SK-N-SH treated with all-trans-retinoic acid at 6 μM for 48 hours (cell line): ENCODE measurements around the gene MYO3A.

Experiments
- ATAC-seq: fragments of 200-7000 bp; cut with Tn5 transposase; 3 replicates; pipeline ENCODE4 v1.9.1; 2020; ENCODE audit warnings: mild to moderate bottlenecking, moderate library complexity
- BACH2 ChIP-seq: fragments of 250-450 bp; sonication (Bioruptor Pico); IDR thresholded peaks from 2 replicates; pipeline ENCODE4 v1.9.0; 2021; ENCODE audit warnings: mild to moderate bottlenecking, borderline replicate concordance
- CREB5 ChIP-seq: fragments of 250-450 bp; sonication (Bioruptor Pico); IDR thresholded peaks from 2 replicates; pipeline ENCODE4 v1.5.1; 2020; ENCODE audit warnings: low read depth, mild to moderate bottlenecking, moderate library complexity
- CSDC2 ChIP-seq: fragments of 250-450 bp; sonication (Bioruptor Pico); IDR thresholded peaks from 2 replicates; pipeline ENCODE4 v1.5.0; 2020; ENCODE audit warnings: mild to moderate bottlenecking, moderate library complexity
- CSRNP3 ChIP-seq: fragments of 250-450 bp; sonication (Bioruptor Pico); IDR thresholded peaks from 2 replicates; pipeline ENCODE4 v1.5.1; 2021; ENCODE audit warnings: mild to moderate bottlenecking, moderate library complexity
- ESRRG ChIP-seq: fragments of 250-450 bp; sonication (Bioruptor Pico); IDR thresholded peaks from 2 replicates; pipeline ENCODE4 v1.6.1; 2021; ENCODE audit warnings: mild to moderate bottlenecking
- GLIS3 ChIP-seq: fragments of 250-450 bp; sonication (Bioruptor Pico); IDR thresholded peaks from 2 replicates; pipeline ENCODE4 v1.5.0; 2020; ENCODE audit warnings: mild to moderate bottlenecking, moderate library complexity
- ISL1 ChIP-seq: fragments of 250-450 bp; sonication (Bioruptor Pico); IDR thresholded peaks from 2 replicates; pipeline ENCODE4 v2.1.2; 2022; ENCODE audit warnings: mild to moderate bottlenecking, moderate library complexity
- OSR1 ChIP-seq: fragments of 250-450 bp; sonication (Bioruptor Pico); IDR thresholded peaks from 2 replicates; pipeline ENCODE4 v1.8.0; 2022; ENCODE audit warnings: moderate library complexity, mild to moderate bottlenecking, inconsistent platforms
- POU6F1 ChIP-seq: fragments of 250-450 bp; sonication (Bioruptor Pico); IDR thresholded peaks from 2 replicates; pipeline ENCODE4 v1.8.0; 2021; ENCODE audit warnings: low read depth, mild to moderate bottlenecking, moderate library complexity, borderline replicate concordance
- PPARA ChIP-seq: fragments of 250-450 bp; sonication (Bioruptor Pico); IDR thresholded peaks from 2 replicates; pipeline ENCODE4 v1.5.0; 2020; ENCODE audit warnings: mild to moderate bottlenecking, borderline replicate concordance
- RARB ChIP-seq: fragments of 250-450 bp; sonication (Bioruptor Pico); IDR thresholded peaks from 2 replicates; pipeline ENCODE4 v1.8.0; 2021; ENCODE audit warnings: mild to moderate bottlenecking, moderate library complexity
- SNAI2 ChIP-seq: fragments of 250-450 bp; sonication (Bioruptor Pico); IDR thresholded peaks from 2 replicates; pipeline ENCODE4 v1.5.0; 2020; ENCODE audit warnings: mild to moderate bottlenecking, moderate library complexity
- TCF4 ChIP-seq: fragments of 250-450 bp; sonication (Bioruptor Pico); IDR thresholded peaks from 2 replicates; pipeline ENCODE4 v1.8.0; 2021; ENCODE audit warnings: mild to moderate bottlenecking, moderate library complexity, borderline replicate concordance
- TSHZ2 ChIP-seq: fragments of 250-450 bp; sonication (Bioruptor Pico); IDR thresholded peaks from 2 replicates; pipeline ENCODE4 v1.5.0; 2020; ENCODE audit warnings: mild to moderate bottlenecking, moderate library complexity
- ZC3H10 ChIP-seq: fragments of 250-450 bp; sonication (Bioruptor Pico); IDR thresholded peaks from 2 replicates; pipeline ENCODE4 v1.5.1; 2021; ENCODE audit warnings: mild to moderate bottlenecking, moderate library complexity
- ZFP3 ChIP-seq: fragments of 250-450 bp; sonication (Bioruptor Pico); IDR thresholded peaks from 2 replicates; pipeline ENCODE4 v1.5.0; 2020; ENCODE audit warnings: mild to moderate bottlenecking, moderate library complexity
- ZFP30 ChIP-seq: fragments of 450-650 bp; formaldehyde crosslinking; IDR thresholded peaks from 2 replicates; pipeline ENCODE4 v1.5.0; 2022; ENCODE audit warnings: mild to moderate bottlenecking, moderate library complexity
- ZNF565 ChIP-seq: fragments of 450-650 bp; formaldehyde crosslinking; conservative IDR thresholded peaks from 2 replicates; pipeline ENCODE4 v1.5.0; 2020; ENCODE audit warnings: low read depth, mild to moderate bottlenecking, moderate library complexity
- ZNF70 ChIP-seq: fragments of 450-650 bp; formaldehyde crosslinking; IDR thresholded peaks from 2 replicates; pipeline ENCODE4 v1.5.0; 2020; ENCODE audit warnings: mild to moderate bottlenecking, moderate library complexity
- ZNF8 ChIP-seq: fragments of 450-650 bp; formaldehyde crosslinking; IDR thresholded peaks from 2 replicates; pipeline ENCODE4 v1.5.0; 2020; ENCODE audit warnings: mild to moderate bottlenecking, moderate library complexity
- TF ChIP-seq, protein P1 (sequence below): fragments of 250-450 bp; sonication (Bioruptor Pico); IDR thresholded peaks from 2 replicates; pipeline ENCODE4 v1.8.0; 2020; ENCODE audit warnings: mild to moderate bottlenecking, moderate library complexity, borderline replicate concordance

The MYO3A gene

DNA sequence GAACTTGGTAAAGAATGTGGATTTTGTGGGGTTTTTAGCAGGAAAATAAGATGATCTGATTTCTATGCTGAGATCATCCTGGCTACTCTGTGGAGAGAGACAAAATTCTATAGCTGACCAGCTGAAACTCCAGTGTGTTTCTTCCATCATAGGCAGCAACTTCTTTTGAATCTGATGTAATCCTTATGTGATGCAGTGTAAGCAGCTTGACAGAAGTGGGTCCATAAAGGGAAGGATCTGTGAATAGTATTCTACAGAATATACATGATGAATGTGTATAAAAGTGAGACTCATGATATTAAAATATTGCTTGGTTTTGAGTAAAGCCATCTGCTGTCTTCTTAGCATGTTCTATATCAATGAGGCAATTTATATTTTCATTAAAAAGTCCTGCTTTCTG, 4.4 kb downstream of the MYO3A start:
- ATAC-seq, result no peak
- no peak for TF ChIP-seq GLIS3
- no peak for TF ChIP-seq ZFP30 (CRISPR knock-in tag)
- no peak for TF ChIP-seq ZFP3 (CRISPR knock-in tag)
- TF ChIP-seq TSHZ2 (CRISPR knock-in tag), result no peak
- no peak for TF ChIP-seq POU6F1 (CRISPR knock-in tag)
- no peak for TF ChIP-seq OSR1 (CRISPR knock-in tag)
- no peak for TF ChIP-seq TCF4 (CRISPR knock-in tag)
- TF ChIP-seq ZNF70 (CRISPR knock-in tag), result no peak
- no peak for TF ChIP-seq CSDC2
- TF ChIP-seq ZNF8 (CRISPR knock-in tag), result no peak
- TF ChIP-seq RARB (CRISPR knock-in tag), result no peak
- no peak for TF ChIP-seq SNAI2 (CRISPR knock-in tag)
- no peak for TF ChIP-seq CSRNP3 (CRISPR knock-in tag)
- TF ChIP-seq ZNF565, result no peak
- no peak for TF ChIP-seq PPARA (CRISPR knock-in tag)

- no peak for ATAC-seq
- TF ChIP-seq ISL1 (no peak), BACH2 (CRISPR knock-in tag) (no peak), ZFP3 (CRISPR knock-in tag) (no peak), ZFP30 (CRISPR knock-in tag) (no peak), ZC3H10 (CRISPR knock-in tag) (no peak), GLIS3 (no peak), ZNF70 (CRISPR knock-in tag) (no peak), PPARA (CRISPR knock-in tag) (no peak), OSR1 (CRISPR knock-in tag) (no peak), TCF4 (CRISPR knock-in tag) (no peak), CREB5 (no peak), ZNF565 (no peak), CSRNP3 (CRISPR knock-in tag) (no peak)
- TF ChIP-seq, protein P1, sequence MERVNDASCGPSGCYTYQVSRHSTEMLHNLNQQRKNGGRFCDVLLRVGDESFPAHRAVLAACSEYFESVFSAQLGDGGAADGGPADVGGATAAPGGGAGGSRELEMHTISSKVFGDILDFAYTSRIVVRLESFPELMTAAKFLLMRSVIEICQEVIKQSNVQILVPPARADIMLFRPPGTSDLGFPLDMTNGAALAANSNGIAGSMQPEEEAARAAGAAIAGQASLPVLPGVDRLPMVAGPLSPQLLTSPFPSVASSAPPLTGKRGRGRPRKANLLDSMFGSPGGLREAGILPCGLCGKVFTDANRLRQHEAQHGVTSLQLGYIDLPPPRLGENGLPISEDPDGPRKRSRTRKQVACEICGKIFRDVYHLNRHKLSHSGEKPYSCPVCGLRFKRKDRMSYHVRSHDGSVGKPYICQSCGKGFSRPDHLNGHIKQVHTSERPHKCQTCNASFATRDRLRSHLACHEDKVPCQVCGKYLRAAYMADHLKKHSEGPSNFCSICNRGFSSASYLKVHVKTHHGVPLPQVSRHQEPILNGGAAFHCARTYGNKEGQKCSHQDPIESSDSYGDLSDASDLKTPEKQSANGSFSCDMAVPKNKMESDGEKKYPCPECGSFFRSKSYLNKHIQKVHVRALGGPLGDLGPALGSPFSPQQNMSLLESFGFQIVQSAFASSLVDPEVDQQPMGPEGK (CRISPR knock-in tag), result no peak
Observed at GRCh38 chr10:25944771-25945170, 10.7 kb downstream of the MYO3A start.

DNA sequence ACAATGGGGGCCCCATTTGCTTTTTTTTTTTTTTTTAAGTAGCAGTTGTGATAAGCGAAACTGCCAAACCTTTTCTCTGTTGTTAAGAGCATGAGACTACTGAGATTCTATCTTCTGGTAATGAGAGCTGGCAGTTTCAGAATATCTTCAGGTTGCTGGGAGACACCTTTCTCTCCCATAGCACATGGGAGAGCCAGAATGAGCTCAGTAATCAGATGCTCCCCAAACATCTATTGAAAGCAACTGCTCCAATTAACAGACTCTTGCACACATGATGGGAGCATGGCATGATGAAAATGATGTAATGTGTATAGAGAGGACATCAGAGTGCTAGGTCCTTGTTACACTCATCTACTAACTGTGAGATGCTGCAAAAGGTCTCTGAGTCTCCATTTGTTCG, 18.8 kb downstream of the MYO3A start:
- ATAC-seq, result no peak
- TF ChIP-seq TSHZ2 (CRISPR knock-in tag), result no peak
- TF ChIP-seq TCF4 (CRISPR knock-in tag), result no peak
- no peak for TF ChIP-seq ISL1
- TF ChIP-seq GLIS3, result no peak
- no peak for TF ChIP-seq ZFP30 (CRISPR knock-in tag)
- TF ChIP-seq ESRRG (CRISPR knock-in tag), result no peak
- TF ChIP-seq OSR1 (CRISPR knock-in tag), result no peak
- no peak for TF ChIP-seq ZNF70 (CRISPR knock-in tag)
- no peak for TF ChIP-seq POU6F1 (CRISPR knock-in tag)
